Mucosa of rectum (tissue), 2 donors: ENCODE data around the gene NRDC.

Source experiments
- H3K27ac ChIP-seq, 2 donors: one replicate each; pipeline ENCODE4 v1.7.0; 2013; ENCODE audit warnings: inconsistent platforms in 2 of 2, low read depth in 2 of 2, low read length in 2 of 2
- H3K27me3 ChIP-seq, 2 donors: one replicate each; pipeline ENCODE4 v1.7.0; 2013; ENCODE audit warnings: low read length in 2 of 2; ENCODE audit not compliant: control insufficient read depth in 2 of 2, insufficient read depth in 2 of 2
- H3K36me3 ChIP-seq, 2 donors: one replicate each; pipeline ENCODE4 v1.7.0; 2013; ENCODE audit warnings: low read length in 2 of 2; ENCODE audit not compliant: control insufficient read depth in 2 of 2, insufficient read depth in 2 of 2
- H3K4me1 ChIP-seq, 2 donors: one replicate each; pipeline ENCODE4 v1.7.0; 2013; ENCODE audit warnings: low read length in 2 of 2, mild to moderate bottlenecking in 1 of 2; ENCODE audit not compliant: control insufficient read depth in 2 of 2, insufficient read depth in 2 of 2
- H3K4me3 ChIP-seq, 2 donors: one replicate each; pipeline ENCODE4 v1.7.0; 2013; ENCODE audit warnings: low read length in 2 of 2
- H3K9ac ChIP-seq, 2 donors: one replicate each; pipeline ENCODE4 v1.7.0; 2013; ENCODE audit warnings: low read length in 2 of 2, low read depth in 1 of 2, mild to moderate bottlenecking in 1 of 2
- H3K9me3 ChIP-seq, 2 donors: one replicate each; pipeline ENCODE4 v1.7.0; 2013; ENCODE audit warnings: low read length in 2 of 2; ENCODE audit not compliant: control insufficient read depth in 2 of 2
- donor health status: healthy.
- donor health status: Normal muscosa, but diverticular disease.

The NRDC gene

DNA sequence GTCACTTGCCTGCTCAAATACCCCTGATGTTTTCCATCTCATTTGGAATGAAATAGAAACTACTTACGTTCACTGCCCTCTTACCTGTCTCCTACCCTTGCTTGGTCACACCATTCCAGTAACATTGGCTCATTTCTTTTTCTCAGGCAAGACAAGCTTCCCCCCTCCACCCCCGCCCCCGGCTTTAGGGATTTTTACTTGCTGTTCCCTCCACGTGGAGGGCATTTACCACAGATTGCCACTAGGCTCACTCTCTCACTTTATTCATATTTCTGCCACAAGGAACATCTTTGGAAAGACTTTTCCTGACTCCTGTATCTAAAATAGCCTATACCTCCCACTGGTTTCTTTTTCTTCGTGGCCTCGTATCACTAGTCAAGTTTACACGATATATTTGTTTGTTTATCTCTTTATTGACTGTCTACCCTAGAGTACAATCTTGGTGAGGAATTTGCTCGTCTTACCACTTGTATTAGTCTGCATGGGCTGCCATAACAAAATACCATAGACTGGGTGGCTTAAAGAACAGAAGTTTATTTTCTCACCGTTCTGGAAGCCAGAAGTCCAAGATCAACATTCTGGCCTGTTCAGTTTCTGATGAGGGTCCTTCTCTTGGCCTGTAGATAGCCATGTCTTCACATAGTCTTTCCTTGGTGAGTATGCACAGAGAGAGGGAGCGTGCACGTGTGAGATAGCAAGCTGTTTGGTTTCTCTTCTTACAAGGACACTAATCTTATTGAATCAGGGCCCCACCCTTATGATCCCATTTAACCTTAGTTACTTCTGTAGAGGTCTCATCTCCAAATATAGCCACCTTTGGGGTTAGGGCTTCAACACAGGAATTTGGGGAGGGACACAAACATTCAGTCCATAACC lies 126.2 kb downstream of the NRDC start:
- H3K4me1 ChIP-seq = no peaks in the 10 kb centered on the region
- H3K9me3 ChIP-seq = no peaks in the 10 kb centered on the region
- no peak overlapping the region for H3K27ac ChIP-seq
- H3K27me3 ChIP-seq = no peaks in the 10 kb centered on the region
- H3K9ac ChIP-seq = no peak overlapping the region
- no peak overlapping the region for H3K4me3 ChIP-seq
- H3K36me3 ChIP-seq = peaks cover 14 to 16% of the 10 kb centered on the region in 2 donors

DNA sequence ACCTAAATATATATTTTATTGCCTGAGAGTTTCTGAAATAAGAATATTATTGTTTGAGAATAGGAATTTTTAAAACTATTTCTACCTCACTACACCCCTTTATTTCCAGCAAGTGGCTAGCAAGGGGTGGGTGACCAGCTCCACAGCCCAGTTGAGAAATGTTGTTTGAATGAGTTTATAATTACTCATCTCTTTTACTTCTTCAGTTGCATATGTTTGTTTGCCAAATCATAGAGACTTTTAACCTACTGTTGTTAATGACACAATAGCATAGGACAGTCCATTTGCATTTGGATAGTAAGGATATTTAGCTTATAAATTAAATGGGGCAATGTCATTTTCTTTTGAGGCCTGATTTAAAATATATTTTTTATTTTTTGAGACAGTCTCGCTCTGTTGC lies 127.8 kb downstream of the NRDC start:
- H3K4me1 ChIP-seq = no peaks in the 10 kb centered on the region
- H3K4me3 ChIP-seq = no peak overlapping the region
- no peak overlapping the region for H3K27ac ChIP-seq
- no peak overlapping the region for H3K9ac ChIP-seq
- no peaks in the 10 kb centered on the region for H3K9me3 ChIP-seq
- no peaks in the 10 kb centered on the region for H3K27me3 ChIP-seq
- H3K36me3 ChIP-seq = peaks cover 14 to 18% of the 10 kb centered on the region in 2 donors

DNA sequence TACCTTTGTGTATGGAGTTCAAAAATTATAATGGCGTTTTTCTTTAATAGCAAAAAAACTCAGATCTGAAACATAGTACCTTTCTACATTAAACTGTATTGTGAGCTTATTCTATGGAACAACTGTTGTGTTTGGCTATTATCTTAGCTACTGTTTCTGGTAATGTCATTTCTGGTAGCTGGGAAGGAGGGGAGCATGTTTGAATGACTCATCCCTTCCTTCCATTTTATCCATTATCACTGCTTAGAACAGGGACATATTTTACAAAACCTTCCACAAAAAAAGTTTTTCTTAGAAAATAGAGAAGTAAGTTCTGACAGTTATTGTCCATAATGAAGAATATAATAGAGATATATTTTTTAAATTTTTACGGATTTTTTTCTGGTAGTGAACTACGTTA lies 128.3 kb downstream of the NRDC start:
- Histone ChIP-seq H3K4me1 (no peaks in the 10 kb centered on the region), H3K9ac (no peak overlapping the region), H3K27ac (no peak overlapping the region), H3K27me3 (no peaks in the 10 kb centered on the region), H3K36me3 (peaks cover 14 to 18% of the 10 kb centered on the region in 2 donors), H3K4me3 (no peak overlapping the region), H3K9me3 (no peaks in the 10 kb centered on the region)

DNA sequence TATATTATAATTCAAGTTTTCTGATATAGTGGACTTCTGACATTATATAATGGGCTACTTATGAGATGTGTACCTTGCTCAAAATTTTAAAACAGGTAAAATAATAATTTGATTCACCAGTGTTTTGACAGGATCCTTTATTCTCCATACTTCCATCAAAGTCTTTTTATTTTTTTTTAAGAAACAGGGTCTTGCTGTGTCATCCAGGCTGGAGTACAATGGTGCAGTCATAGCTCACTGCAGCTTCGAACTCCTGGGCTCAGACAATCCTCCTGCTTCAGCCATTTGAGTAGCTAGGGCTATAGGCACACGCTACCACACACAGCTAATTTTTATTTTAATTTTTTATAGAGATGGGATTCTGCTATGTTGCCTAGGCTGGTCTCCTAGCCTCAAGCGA lies 129.4 kb downstream of the NRDC start:
- H3K27ac ChIP-seq = no peak overlapping the region
- peaks cover 9 to 18% of the 10 kb centered on the region in 2 donors for H3K36me3 ChIP-seq
- H3K9me3 ChIP-seq = no peaks in the 10 kb centered on the region
- no peak overlapping the region for H3K9ac ChIP-seq
- H3K4me3 ChIP-seq = no peak overlapping the region
- no peaks in the 10 kb centered on the region for H3K4me1 ChIP-seq
- H3K27me3 ChIP-seq = no peaks in the 10 kb centered on the region

DNA sequence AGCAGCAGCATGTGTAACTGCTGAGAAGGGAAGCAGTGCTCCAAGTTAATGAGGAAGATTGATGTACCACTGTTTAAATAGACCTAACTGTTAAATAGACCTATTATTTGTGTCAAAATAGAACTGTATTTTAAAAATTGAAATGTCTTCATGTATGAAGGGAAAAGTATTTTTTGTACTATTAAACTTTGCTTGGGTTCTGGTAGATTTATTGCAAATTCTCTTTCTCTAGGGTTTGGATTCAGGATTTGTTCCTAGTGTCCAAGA lies 133.3 kb downstream of the NRDC start:
- H3K9ac ChIP-seq = no peak overlapping the region
- no peak overlapping the region for H3K27ac ChIP-seq
- H3K4me3 ChIP-seq = no peak overlapping the region
- peaks cover 4 to 7% of the 10 kb centered on the region in 2 donors for H3K36me3 ChIP-seq
- no peaks in the 10 kb centered on the region for H3K9me3 ChIP-seq
- H3K4me1 ChIP-seq = no peaks in the 10 kb centered on the region
- H3K27me3 ChIP-seq = no peaks in the 10 kb centered on the region

DNA sequence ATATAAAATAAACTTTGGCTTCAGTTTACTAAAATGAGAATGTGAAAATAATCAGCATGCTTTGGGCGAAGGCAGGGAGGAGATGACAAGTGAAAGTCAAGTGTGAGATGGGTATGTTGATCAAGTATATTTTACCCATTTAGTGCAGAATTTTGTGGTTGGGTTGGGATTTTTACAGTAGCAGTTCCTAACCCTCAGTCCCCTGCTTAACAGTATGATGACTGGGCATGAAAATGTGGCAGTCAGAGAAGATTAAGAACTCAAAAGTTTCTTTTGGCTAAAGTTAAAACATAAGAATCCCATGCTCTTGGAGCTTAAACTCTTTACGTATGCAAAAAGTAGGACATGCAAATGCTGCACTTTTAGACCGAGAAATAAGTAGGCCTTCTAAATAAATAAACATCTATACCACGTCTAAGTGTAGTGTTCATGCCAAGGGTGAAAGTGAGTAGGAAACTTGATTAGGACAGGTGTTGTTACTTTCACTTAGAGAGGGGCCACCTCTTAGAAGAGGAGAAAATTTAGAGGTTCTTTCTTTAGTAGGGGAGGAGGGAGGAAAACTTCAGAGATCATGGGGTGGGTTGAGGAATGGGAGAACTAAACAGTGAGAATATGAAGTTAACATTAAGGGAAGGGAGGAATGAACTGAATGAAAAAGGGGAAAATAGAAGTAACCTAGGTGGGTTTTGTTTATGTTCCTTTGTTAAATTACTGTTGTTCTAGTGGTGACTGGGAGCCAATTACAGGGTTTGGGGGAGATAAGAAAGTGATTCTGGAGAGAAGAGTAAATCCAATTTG lies 133.8 kb downstream of the NRDC start:
- Histone ChIP-seq H3K9me3 (no peaks in the 10 kb centered on the region), H3K27me3 (no peaks in the 10 kb centered on the region), H3K4me1 (no peaks in the 10 kb centered on the region), H3K36me3 (peaks cover 4 to 7% of the 10 kb centered on the region in 2 donors), H3K4me3 (no peak overlapping the region), H3K9ac (no peak overlapping the region), H3K27ac (no peak overlapping the region)

DNA sequence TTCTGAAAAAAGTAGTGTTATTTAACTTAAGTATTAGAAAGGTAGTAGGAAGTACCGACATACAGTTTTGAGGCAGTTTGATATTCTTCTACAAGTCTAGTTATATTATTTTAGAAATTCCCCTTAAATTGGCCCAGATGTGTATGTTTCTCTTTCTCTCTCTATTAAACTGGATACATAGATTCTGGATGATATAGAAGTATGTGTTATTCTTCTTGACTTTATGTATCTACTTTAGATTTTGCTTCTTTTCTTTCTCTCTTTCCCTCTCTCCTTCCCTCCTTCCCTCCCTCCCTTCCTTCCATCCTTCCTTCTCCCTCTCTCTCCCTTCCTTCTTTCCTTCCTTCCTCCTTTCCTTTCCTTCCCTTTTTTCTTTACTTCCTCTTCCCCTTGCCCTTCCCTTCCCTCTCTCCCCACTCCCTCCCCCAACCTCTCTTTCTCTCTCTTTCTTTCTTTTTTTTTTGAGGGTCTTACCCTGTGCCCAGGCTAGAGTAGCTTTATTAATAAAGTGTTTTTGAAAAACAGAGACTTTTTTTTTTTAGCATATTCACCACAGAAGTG lies 137.3 kb downstream of the NRDC start:
- Histone ChIP-seq H3K27ac (no peak overlapping the region), H3K27me3 (no peaks in the 10 kb centered on the region), H3K36me3 (no peaks in the 10 kb centered on the region)

DNA sequence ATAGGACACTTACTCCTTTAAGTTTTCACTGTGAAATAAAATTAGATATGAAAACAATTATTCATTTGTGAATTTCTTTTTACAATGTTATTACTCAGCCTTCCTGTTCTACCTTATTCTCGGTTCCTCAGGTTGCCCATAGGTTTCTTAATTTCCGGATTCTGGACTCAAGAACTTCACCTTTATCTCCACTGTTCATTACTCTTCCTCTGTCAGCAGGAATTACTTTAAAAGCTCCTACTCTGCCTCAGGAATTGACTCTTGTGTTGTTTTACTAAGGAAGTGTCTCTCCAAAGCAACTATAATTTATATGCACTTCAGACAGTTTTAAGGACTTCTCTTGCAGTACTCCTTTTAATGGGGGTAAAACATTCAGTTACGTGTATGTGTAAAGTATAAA lies 137.9 kb downstream of the NRDC start:
- no peaks in the 10 kb centered on the region for H3K27me3 ChIP-seq

More for the DNA sequence above, 137.3 kb downstream of the NRDC start:
- no peaks in the 10 kb centered on the region for H3K9me3 ChIP-seq
- no peak overlapping the region for H3K9ac ChIP-seq
- no peaks in the 10 kb centered on the region for H3K4me1 ChIP-seq
- H3K4me3 ChIP-seq = no peak overlapping the region

More for the DNA sequence above, 137.9 kb downstream of the NRDC start:
- H3K27ac ChIP-seq = no peak overlapping the region
- H3K4me1 ChIP-seq = no peaks in the 10 kb centered on the region
- no peaks in the 10 kb centered on the region for H3K36me3 ChIP-seq
- H3K4me3 ChIP-seq = no peak overlapping the region
- no peaks in the 10 kb centered on the region for H3K9me3 ChIP-seq
- H3K9ac ChIP-seq = no peak overlapping the region
